Endodermal cell (in vitro differentiated cells): Measurements from ENCODE around the gene TMEM272. TPM values are rescaled to one million over a fixed set of nuclear protein-coding genes. Genes with fewer than 3 reads are reported as not detected.

Experiments
- DNase-seq: peaks from one replicate; pipeline ENCODE4 v3.0.0-alpha.2; 2017
- H3K27ac ChIP-seq: 2 replicates; pipeline ENCODE4 v1.5.1; 2013; ENCODE audit warnings: mild to moderate bottlenecking, low read depth, low read length, moderate library complexity
- H3K27me3 ChIP-seq: 2 replicates; pipeline ENCODE4 v1.6.1; 2013; ENCODE audit warnings: mild to moderate bottlenecking, low read length, moderate library complexity; ENCODE audit not compliant: insufficient read depth, control insufficient read depth, poor library complexity, severe bottlenecking
- H3K36me3 ChIP-seq: 2 replicates; pipeline ENCODE4 v1.7.0; 2013; ENCODE audit warnings: mild to moderate bottlenecking, low read length, moderate library complexity; ENCODE audit not compliant: control insufficient read depth, insufficient read depth
- H3K4me1 ChIP-seq: one replicate; pipeline ENCODE4 v1.7.0; 2013; ENCODE audit warnings: low read length; ENCODE audit not compliant: control insufficient read depth, insufficient read depth
- H3K4me3 ChIP-seq: 2 replicates; pipeline ENCODE4 v1.5.1; 2013; ENCODE audit warnings: mild to moderate bottlenecking, low read length, moderate library complexity
- H3K9ac ChIP-seq: 2 replicates; pipeline ENCODE4 v1.6.1; 2013; ENCODE audit warnings: mild to moderate bottlenecking, low read length, moderate library complexity; ENCODE audit not compliant: poor library complexity, severe bottlenecking; ENCODE audit errors: extremely low read depth
- H3K9me3 ChIP-seq: 2 replicates; pipeline ENCODE4 v1.6.1; 2013; ENCODE audit warnings: mild to moderate bottlenecking, low read length, moderate library complexity; ENCODE audit not compliant: control insufficient read depth
- H3K27ac Mint-ChIP-seq: 2 replicates; pipeline ENCODE4 v1.8.0; 2020; ENCODE audit warnings: mixed read lengths
- H3K27me3 Mint-ChIP-seq: 2 replicates; pipeline ENCODE4 v1.8.0; 2021; ENCODE audit warnings: mild to moderate bottlenecking, mixed read lengths; ENCODE audit not compliant: insufficient read depth
- H3K36me3 Mint-ChIP-seq: 2 replicates; pipeline ENCODE4 v1.8.0; 2020; ENCODE audit warnings: low read depth, mixed read lengths
- H3K4me1 Mint-ChIP-seq: 2 replicates; pipeline ENCODE4 v1.8.0; 2020; ENCODE audit warnings: mixed read lengths
- H3K4me3 Mint-ChIP-seq: 2 replicates; pipeline ENCODE4 v1.8.0; 2020; ENCODE audit warnings: mild to moderate bottlenecking, moderate library complexity, mixed read lengths
- H3K9me3 Mint-ChIP-seq: 2 replicates; pipeline ENCODE4 v1.8.0; 2020; ENCODE audit warnings: mild to moderate bottlenecking, mixed read lengths
- WGBS, 2 experiments: methylation state at CpG; one replicate each; pipeline versions ENCODE4 v1.1.5 to v1.1.7; 2013; ENCODE audit warnings: missing lambda C conversion rate in 2 of 2, mixed read lengths in 1 of 2; ENCODE audit not compliant: insufficient coverage in 1 of 2, insufficient read length in 1 of 2; 5-methylcytosine and 5-hydroxymethylcytosine counted together
- total RNA-seq, 2 donors: library from RNA; stranded (reverse); fragmentation: NEBNext Ultra II Directional in 1 of 2; extraction: Animal tissue kit (Norgen Biotek cat#: 25700) in 1 of 2; gene quantifications; 2 replicates in 1 of 2; 3 replicates in 1 of 2; pipeline ENCODE4 v1.2.1, GENCODE V29; 2021
- TF ChIP-seq, protein P1 (sequence below): fragments of 200-600 bp; sonication (generic); conservative IDR thresholded peaks from 2 replicates; pipeline ENCODE4 v1.5.0; 2021; ENCODE audit warnings: antibody characterized with exemption, mild to moderate bottlenecking

The TMEM272 gene
- total RNA-seq, 2 donors from 2014 or later = 0.62 TPM

DNA sequence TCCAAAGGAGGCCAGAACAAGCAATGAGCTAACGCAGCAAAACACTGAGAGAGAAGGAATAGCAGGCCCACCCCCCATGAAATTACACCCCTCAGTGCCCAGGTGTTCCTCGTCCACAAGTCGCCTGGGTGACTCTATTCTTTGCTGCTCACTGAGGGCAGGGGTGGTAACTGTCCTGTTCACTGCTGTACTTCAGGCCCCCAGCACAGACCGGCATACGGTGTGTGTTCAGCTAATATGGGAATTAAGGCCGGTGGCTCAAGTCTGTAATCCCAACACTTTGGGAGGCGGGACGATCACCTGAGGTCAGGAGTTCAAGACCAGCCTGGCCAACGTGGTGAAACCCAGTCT lies 72.9 kb downstream of the TMEM272 start:
- Mint-ChIP-seq H3K4me1 (peaks cover 3% of the 10 kb centered on the region), H3K4me3 (no peak overlapping the region), H3K9me3 (peaks cover 1% of the 10 kb centered on the region), H3K36me3 (peaks cover 5% of the 10 kb centered on the region), H3K27me3 (no peaks in the 10 kb centered on the region), H3K27ac (no peak overlapping the region)
- H3K36me3 ChIP-seq = peaks cover 5% of the 10 kb centered on the region
- H3K27me3 ChIP-seq = no peaks in the 10 kb centered on the region
- no peaks in the 10 kb centered on the region for H3K4me1 ChIP-seq
- TF ChIP-seq, protein P1, sequence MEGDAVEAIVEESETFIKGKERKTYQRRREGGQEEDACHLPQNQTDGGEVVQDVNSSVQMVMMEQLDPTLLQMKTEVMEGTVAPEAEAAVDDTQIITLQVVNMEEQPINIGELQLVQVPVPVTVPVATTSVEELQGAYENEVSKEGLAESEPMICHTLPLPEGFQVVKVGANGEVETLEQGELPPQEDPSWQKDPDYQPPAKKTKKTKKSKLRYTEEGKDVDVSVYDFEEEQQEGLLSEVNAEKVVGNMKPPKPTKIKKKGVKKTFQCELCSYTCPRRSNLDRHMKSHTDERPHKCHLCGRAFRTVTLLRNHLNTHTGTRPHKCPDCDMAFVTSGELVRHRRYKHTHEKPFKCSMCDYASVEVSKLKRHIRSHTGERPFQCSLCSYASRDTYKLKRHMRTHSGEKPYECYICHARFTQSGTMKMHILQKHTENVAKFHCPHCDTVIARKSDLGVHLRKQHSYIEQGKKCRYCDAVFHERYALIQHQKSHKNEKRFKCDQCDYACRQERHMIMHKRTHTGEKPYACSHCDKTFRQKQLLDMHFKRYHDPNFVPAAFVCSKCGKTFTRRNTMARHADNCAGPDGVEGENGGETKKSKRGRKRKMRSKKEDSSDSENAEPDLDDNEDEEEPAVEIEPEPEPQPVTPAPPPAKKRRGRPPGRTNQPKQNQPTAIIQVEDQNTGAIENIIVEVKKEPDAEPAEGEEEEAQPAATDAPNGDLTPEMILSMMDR = no peak
- H3K27ac ChIP-seq = no peak overlapping the region
- WGBS, 2 experiments = 92 to 93% methylated on average over 5 to 9 of the region's 9 CpGs
- no peak overlapping the region for H3K9ac ChIP-seq
- no peak overlapping the region for H3K4me3 ChIP-seq
- no peak for DNase-seq
- no peaks in the 10 kb centered on the region for H3K9me3 ChIP-seq

- Mint-ChIP-seq H3K36me3 (peaks cover 5% of the 10 kb centered on the region), H3K9me3 (peaks cover 1% of the 10 kb centered on the region), H3K4me1 (peaks cover 3% of the 10 kb centered on the region), H3K27me3 (no peaks in the 10 kb centered on the region), H3K4me3 (no peak overlapping the region), H3K27ac (peak overlapping the region; percentile 78)
- Histone ChIP-seq H3K27me3 (no peaks in the 10 kb centered on the region), H3K4me1 (no peaks in the 10 kb centered on the region), H3K4me3 (no peak overlapping the region), H3K27ac (no peak overlapping the region), H3K36me3 (peaks cover 5% of the 10 kb centered on the region), H3K9me3 (no peaks in the 10 kb centered on the region), H3K9ac (no peak overlapping the region)
- TF ChIP-seq, protein P1 = no peak
- DNase-seq = peak; percentile 52
- WGBS, 2 experiments = 89 to 93% methylated on average over 14 to 17 of the region's 17 CpGs
These were observed 73.4 kb downstream of the TMEM272 start for GRCh38 chr13:51771418-51772104.

- peaks cover 3% of the 10 kb centered on the region for H3K4me1 Mint-ChIP-seq
- Histone ChIP-seq H3K36me3 (peaks cover 5% of the 10 kb centered on the region), H3K4me3 (no peak overlapping the region), H3K27me3 (no peaks in the 10 kb centered on the region), H3K4me1 (no peaks in the 10 kb centered on the region), H3K27ac (no peak overlapping the region), H3K9me3 (no peaks in the 10 kb centered on the region), H3K9ac (no peak overlapping the region)
- no peaks in the 10 kb centered on the region for H3K9me3 Mint-ChIP-seq
- peak; percentile 49 for DNase-seq
- H3K4me3 Mint-ChIP-seq = no peak overlapping the region
- TF ChIP-seq, protein P1 = no peak
- WGBS, 2 experiments = 86 to 95% methylated on average over 4 to 11 of the region's 11 CpGs
- H3K27ac Mint-ChIP-seq = peak overlapping the region; percentile 78
- peaks cover 9% of the 10 kb centered on the region for H3K36me3 Mint-ChIP-seq
- H3K27me3 Mint-ChIP-seq = no peaks in the 10 kb centered on the region
These were observed 74.1 kb downstream of the TMEM272 start for GRCh38 chr13:51770681-51771417.
